Gastroesophageal sphincter (tissue), 3 donors: ENCODE results near the gene YPEL1.

Source experiments
- POLR2A ChIP-seq, 2 donors: fragments of 450-650 bp; IDR thresholded peaks; one replicate each; pipeline ENCODE4 v1.6.1; 2017; ENCODE audit warnings: antibody characterized with exemption in 2 of 2, mild to moderate bottlenecking in 2 of 2, moderate library complexity in 1 of 2
- POLR2AphosphoS5 ChIP-seq: sonication (generic); formaldehyde crosslinking; IDR thresholded peaks from one replicate; pipeline ENCODE4 v1.6.1; 2017; ENCODE audit warnings: antibody characterized with exemption
- TF ChIP-seq, protein P1 (sequence below), 4 experiments: fragments of 200-600 bp in 2 of 4; fragments of 450-650 bp in 2 of 4; sonication (generic) in 1 of 4; IDR thresholded peaks; one replicate each; pipeline ENCODE4 v1.5.1; 2017 to 2019; ENCODE audit warnings: antibody characterized with exemption in 4 of 4, mild to moderate bottlenecking in 2 of 4, moderate library complexity in 2 of 4

DNA sequence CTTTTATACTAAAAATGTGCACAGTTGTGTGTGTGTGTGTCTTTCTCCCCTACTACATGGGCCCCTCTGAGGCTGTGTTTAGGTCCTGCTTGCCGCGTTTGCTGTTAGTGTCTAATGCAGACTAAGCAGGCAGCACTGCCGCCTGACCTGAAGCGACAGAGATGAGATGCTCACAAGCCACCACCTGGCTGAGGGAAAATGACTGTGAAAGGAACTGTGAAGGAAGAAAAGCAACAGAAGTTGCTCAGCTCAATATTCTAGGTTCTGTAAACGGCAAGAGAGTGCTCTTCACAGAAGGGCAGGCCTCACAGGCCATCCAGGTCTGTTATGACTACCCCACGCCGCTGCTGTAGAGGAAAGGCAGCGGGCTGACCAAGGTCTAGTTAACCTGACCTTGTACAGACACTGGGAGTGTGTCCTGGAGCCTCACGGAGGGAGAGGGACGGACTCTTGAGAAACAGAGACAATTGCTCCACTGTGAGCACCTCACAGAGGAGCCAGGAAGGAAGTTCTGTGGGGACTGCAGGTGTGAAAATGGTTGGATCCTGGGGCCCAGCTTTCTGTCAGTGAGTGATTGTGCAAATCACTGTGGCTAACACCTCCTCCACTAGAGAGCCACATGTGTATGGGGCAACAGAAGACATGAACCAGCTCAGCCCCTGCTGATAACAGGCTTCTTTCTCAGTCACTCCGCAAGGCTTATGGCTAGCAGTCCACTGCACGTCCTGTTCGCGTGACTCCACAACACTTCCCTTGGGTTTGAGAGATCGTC is 31.3 kb upstream of the YPEL1 start:
- TF ChIP-seq, protein P1, sequence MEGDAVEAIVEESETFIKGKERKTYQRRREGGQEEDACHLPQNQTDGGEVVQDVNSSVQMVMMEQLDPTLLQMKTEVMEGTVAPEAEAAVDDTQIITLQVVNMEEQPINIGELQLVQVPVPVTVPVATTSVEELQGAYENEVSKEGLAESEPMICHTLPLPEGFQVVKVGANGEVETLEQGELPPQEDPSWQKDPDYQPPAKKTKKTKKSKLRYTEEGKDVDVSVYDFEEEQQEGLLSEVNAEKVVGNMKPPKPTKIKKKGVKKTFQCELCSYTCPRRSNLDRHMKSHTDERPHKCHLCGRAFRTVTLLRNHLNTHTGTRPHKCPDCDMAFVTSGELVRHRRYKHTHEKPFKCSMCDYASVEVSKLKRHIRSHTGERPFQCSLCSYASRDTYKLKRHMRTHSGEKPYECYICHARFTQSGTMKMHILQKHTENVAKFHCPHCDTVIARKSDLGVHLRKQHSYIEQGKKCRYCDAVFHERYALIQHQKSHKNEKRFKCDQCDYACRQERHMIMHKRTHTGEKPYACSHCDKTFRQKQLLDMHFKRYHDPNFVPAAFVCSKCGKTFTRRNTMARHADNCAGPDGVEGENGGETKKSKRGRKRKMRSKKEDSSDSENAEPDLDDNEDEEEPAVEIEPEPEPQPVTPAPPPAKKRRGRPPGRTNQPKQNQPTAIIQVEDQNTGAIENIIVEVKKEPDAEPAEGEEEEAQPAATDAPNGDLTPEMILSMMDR (IDR thresholded peaks at IDR 0.05): no peak
- TF ChIP-seq POLR2AphosphoS5 (no peak), POLR2A (IDR thresholded peaks at IDR 0.05) (no peak)
